ENCODE data around the gene KCNK1.
"Not testable (repeated sequence)": the region's sequence is repeated elsewhere in the genome, so short reads cannot be mapped to it uniquely, and the experiment has no call there.

KCNK1 gene

GRCh38 chr1:233670363-233670762, 56.5 kb downstream of the KCNK1 start:
- not testable (repeated sequence) for DNase-seq

- DNase-seq, result no peak
These were observed 57.4 kb downstream of the KCNK1 start for GRCh38 chr1:233671286-233671685.

DNA sequence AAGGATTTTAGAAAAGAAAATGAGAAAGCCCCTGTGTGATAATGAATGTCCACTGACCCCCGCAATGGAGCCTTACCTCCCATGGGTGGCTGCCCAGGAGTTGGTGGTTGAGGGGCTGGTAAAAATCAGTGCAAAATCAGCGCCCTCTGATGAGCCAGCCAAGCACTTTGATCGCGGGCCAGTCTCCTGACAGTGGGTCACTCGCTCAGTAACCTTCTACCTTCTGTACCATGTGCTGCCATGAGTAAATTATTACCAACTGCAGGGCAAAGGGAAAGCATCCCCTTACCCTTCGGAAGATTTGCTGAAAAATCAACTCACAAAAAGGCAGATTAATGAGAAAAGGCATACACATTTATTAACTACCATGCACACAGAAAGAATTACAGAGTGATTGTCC, 58.8 kb downstream of the KCNK1 start:
- no peak for DNase-seq

GRCh38 chr1:233673261-233673946, 59.5 kb downstream of the KCNK1 start:
- no peak for DNase-seq

- no peak for DNase-seq
These were observed 60.1 kb downstream of the KCNK1 start for GRCh38 chr1:233673947-233674431.

DNA sequence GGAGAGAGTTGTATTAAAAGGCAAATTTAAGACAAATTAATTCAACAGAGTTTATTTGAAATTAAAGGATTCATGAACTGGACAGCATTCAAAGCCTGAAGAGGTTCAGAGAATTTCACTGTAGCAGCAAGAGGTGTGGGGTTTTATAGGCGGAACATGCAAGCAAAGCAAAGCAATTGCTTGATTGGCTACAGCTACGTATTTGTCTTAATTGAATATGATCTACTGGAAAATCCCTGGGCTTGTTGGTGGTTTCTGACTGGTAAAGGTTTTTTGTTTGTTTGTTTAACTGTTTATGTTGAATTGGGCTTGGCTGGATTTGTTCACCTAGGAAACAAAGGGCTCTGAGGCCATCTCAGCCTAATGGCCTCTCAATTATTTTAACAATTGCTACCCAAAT, 61.5 kb downstream of the KCNK1 start:
- DNase-seq, result no peak

- DNase-seq, result no peak
These were observed 62.0 kb downstream of the KCNK1 start for GRCh38 chr1:233675893-233676292.

GRCh38 chr1:233677690-233678354, 63.9 kb downstream of the KCNK1 start:
- DNase-seq, result no peak

- no peak for DNase-seq
These were observed 65.1 kb downstream of the KCNK1 start for GRCh38 chr1:233679030-233679429.

- DNase-seq, result no peak
These were observed 65.9 kb downstream of the KCNK1 start for GRCh38 chr1:233679591-233680373.

GRCh38 chr1:233681285-233681684, 67.4 kb downstream of the KCNK1 start:
- no peak for DNase-seq

DNA sequence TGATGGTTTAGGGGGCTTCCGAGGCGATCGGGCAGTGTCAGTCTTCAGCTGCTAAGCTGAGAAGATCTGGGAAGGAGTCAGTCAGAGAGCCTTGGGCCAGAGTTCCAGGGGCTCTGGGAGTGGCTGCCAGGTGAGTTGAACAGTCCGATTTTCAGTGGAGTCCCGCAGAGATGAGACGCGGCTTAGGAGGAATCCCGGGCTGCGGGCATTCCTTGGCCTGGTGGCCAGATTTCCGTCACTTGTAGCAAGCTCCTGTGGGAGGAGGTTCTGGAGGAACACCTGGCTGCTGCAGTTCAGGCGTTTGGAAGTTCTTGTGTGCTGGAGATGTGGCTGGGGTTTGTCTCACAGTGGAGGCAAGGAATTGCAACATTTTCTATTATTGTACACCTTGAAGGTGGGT, 72.7 kb downstream of the KCNK1 start:
- not testable (repeated sequence) for DNase-seq

DNA sequence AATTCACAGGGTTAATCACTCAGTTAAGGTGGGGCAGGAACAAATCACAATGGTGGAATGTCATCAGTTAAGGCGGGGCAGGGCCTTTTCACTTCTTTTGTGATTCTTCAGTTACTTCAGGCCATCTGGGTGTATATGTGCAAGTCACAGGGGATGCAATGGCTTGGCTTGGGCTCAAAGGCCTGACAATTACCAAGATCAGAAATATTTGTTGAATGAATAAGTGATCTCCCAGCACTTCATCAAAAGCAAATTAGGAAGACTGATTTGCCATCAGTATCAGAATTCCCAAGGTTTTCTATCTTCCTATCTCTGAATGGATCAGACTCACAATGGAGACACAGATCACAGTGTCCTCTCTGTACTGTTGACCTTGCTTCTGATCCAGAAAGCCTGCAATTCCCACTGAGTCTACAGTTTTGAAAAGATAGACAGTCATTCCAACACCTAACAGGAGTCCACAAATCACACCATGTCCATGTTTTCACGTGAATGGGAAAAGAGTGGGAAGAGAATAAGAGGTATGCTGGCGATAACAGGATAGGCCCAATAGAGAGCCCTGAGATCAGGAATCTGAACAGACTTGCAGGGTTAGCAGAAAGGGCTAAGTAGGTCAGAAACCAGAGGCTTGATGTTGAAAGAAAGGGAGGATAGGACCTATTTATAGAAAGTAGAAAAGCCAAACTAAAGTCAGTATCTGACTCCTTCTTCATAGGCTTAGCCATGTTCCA, 75.3 kb downstream of the KCNK1 start:
- DNase-seq, result no peak

GRCh38 chr1:233689748-233690254, 75.9 kb downstream of the KCNK1 start:
- no peak for DNase-seq

- DNase-seq, result no peak
These were observed 82.0 kb downstream of the KCNK1 start for GRCh38 chr1:233695901-233696300.

DNA sequence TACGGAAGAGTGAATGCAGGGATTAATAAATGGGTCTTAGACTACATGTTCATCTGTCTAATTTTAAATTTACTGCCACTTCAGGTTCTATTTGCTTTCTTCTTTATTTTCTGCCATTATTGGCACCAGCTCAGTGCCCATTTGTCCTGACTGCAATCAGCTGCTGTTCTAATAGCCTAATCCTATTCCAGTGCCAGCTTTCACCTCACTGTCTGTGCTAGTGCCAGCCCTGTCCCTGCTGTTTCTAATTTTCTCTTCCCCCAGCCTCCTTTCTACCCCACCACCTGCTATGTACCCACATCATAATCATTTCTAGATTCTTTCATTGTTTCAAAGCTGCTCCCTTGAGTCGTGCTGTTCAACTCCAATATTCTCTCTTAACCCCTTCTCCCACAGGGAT, 86.4 kb downstream of the KCNK1 start:
- DNase-seq, result no peak

- no peak for DNase-seq
These were observed 90.4 kb downstream of the KCNK1 start for GRCh38 chr1:233704170-233704897.

- no peak for DNase-seq
These were observed 91.2 kb downstream of the KCNK1 start for GRCh38 chr1:233704898-233705723.

- no peak for DNase-seq
These were observed 93.4 kb downstream of the KCNK1 start for GRCh38 chr1:233707153-233707879.

Measured in inflammatory macrophage treated with lipopolysaccharide for 4 hours (primary cell).